Activated naive CD4-positive, alpha-beta T cell treated with anti-CD3 and anti-CD28 coated beads for 36 hours (primary cell): Measurements from ENCODE around the gene CAMK1. TPM values are rescaled to one million over a fixed set of nuclear protein-coding genes. Genes with fewer than 3 reads are reported as not detected.
A peak's percentile ranks its signal among the peaks of the same experiment; 100 is the strongest.

Source experiments
- CTCF ChIA-PET: fragments of 350-600 bp; sonication (Branson Sonifier 250); formaldehyde crosslinking; loops from one replicate; lab custom pipeline; 2021; ENCODE audit warnings: antibody characterized with exemption; lab: Charles Lee
- DNase-seq: peaks from one replicate; pipeline ENCODE4 v3.0.0-alpha.2; 2020
- H3K27ac Mint-ChIP-seq: one replicate; pipeline ENCODE4 v1.8.0; 2021; ENCODE audit warnings: mild to moderate bottlenecking, mixed read lengths
- H3K27me3 Mint-ChIP-seq: one replicate; pipeline ENCODE4 v1.8.0; 2021; ENCODE audit warnings: low read depth, mixed read lengths
- H3K36me3 Mint-ChIP-seq: one replicate; pipeline ENCODE4 v1.8.0; 2021; ENCODE audit warnings: low read depth, mixed read lengths
- H3K4me1 Mint-ChIP-seq: one replicate; pipeline ENCODE4 v1.8.0; 2021; ENCODE audit warnings: low read depth, mixed read lengths
- H3K4me3 Mint-ChIP-seq: one replicate; pipeline ENCODE4 v1.8.0; 2021; ENCODE audit warnings: mild to moderate bottlenecking, moderate library complexity, mixed read lengths
- H3K9me3 Mint-ChIP-seq: one replicate; pipeline ENCODE4 v1.8.0; 2021; ENCODE audit warnings: mixed read lengths
- intact Hi-C: fragments of 100-400 bp; cut with micrococcal nuclease; formaldehyde crosslinking; loops from one replicate; pipeline ENCODE4 v1.15.1; 2023
- total RNA-seq, 2 experiments: library from RNA; stranded (reverse); gene quantifications; one replicate each; pipeline ENCODE4 v1.2.3, GENCODE V29; 2021

Gene CAMK1
- total RNA-seq, 2 experiments from 2014 or later = 18.9 to 19.5 TPM

GRCh38 chr3:9768141-9768775, 1.5 kb downstream of the CAMK1 start:
- intact Hi-C loops = no loop called here
- DNase-seq = no peak
- H3K4me1 Mint-ChIP-seq = peaks cover 15% of the 10 kb centered on the region
- H3K4me3 Mint-ChIP-seq = no peak overlapping the region
- H3K27ac Mint-ChIP-seq = no peak overlapping the region
- CTCF ChIA-PET = interaction anchor here (0.8 kb wide), 1 partner anchor 39 kb away, joined by 3 read pairs; no protein-coding TSS in a partner anchor
- no peaks in the 10 kb centered on the region for H3K9me3 Mint-ChIP-seq
- H3K36me3 Mint-ChIP-seq = no peaks in the 10 kb centered on the region
- H3K27me3 Mint-ChIP-seq = no peaks in the 10 kb centered on the region

GRCh38 chr3:9767418-9767817, 2.3 kb downstream of the CAMK1 start:
- peaks cover 15% of the 10 kb centered on the region for H3K4me1 Mint-ChIP-seq
- CTCF ChIA-PET = interaction anchor here (0.8 kb wide), 1 partner anchor 40 kb away, joined by 3 read pairs; no protein-coding TSS in a partner anchor
- no peak overlapping the region for H3K27ac Mint-ChIP-seq
- H3K9me3 Mint-ChIP-seq = no peaks in the 10 kb centered on the region
- H3K4me3 Mint-ChIP-seq = no peak overlapping the region
- DNase-seq = no peak
- H3K36me3 Mint-ChIP-seq = no peaks in the 10 kb centered on the region
- H3K27me3 Mint-ChIP-seq = no peaks in the 10 kb centered on the region
- intact Hi-C loops = no loop called here

GRCh38 chr3:9765865-9766264, 3.9 kb downstream of the CAMK1 start:
- H3K9me3 Mint-ChIP-seq = no peaks in the 10 kb centered on the region
- H3K36me3 Mint-ChIP-seq = peaks cover 5% of the 10 kb centered on the region
- CTCF ChIA-PET = no interaction called here
- intact Hi-C loops = no loop called here
- no peak overlapping the region for H3K27ac Mint-ChIP-seq
- H3K27me3 Mint-ChIP-seq = no peaks in the 10 kb centered on the region
- DNase-seq = no peak
- H3K4me1 Mint-ChIP-seq = peaks cover 14% of the 10 kb centered on the region
- no peak overlapping the region for H3K4me3 Mint-ChIP-seq

DNA sequence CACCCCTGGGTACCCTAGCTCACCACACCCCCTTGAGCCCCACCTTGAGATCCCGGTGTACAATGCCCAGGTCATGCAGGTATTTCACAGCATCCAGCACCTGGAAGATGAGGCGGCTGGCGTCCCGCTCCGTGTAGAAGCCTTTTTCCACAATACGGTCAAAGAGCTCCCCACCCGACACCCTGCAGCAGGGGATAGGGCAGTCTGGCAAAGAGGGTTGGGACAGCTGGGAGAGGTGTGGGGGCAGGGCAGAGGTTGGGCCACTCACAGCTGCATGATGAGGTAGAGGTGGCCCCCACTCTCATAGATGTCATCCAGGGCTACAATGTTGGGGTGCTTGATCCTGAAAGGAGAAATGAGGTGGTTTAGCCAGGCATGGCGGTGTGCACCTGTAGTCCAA, 6.9 kb downstream of the CAMK1 start:
- intact Hi-C loops = no loop called here
- H3K4me3 Mint-ChIP-seq = no peak overlapping the region
- DNase-seq = no peak
- no peaks in the 10 kb centered on the region for H3K4me1 Mint-ChIP-seq
- H3K27me3 Mint-ChIP-seq = no peaks in the 10 kb centered on the region
- H3K27ac Mint-ChIP-seq = no peak overlapping the region
- CTCF ChIA-PET = interaction anchor here (1.0 kb wide), 1 partner anchor 15 kb away, joined by 3 read pairs; no protein-coding TSS in a partner anchor
- no peaks in the 10 kb centered on the region for H3K9me3 Mint-ChIP-seq
- peaks cover 23% of the 10 kb centered on the region for H3K36me3 Mint-ChIP-seq

- DNase-seq = no peak
- Mint-ChIP-seq H3K36me3 (peaks cover 27% of the 10 kb centered on the region), H3K9me3 (no peaks in the 10 kb centered on the region), H3K4me3 (no peak overlapping the region), H3K4me1 (no peaks in the 10 kb centered on the region), H3K27me3 (no peaks in the 10 kb centered on the region), H3K27ac (no peak overlapping the region)
- CTCF ChIA-PET = no interaction called here
- intact Hi-C loops = no loop called here
These were observed 7.8 kb downstream of the CAMK1 start for GRCh38 chr3:9761919-9762318.

GRCh38 chr3:9760779-9761505, 8.8 kb downstream of the CAMK1 start:
- CTCF ChIA-PET = no interaction called here
- Mint-ChIP-seq H3K36me3 (peaks cover 34% of the 10 kb centered on the region), H3K27ac (no peak overlapping the region)

DNA sequence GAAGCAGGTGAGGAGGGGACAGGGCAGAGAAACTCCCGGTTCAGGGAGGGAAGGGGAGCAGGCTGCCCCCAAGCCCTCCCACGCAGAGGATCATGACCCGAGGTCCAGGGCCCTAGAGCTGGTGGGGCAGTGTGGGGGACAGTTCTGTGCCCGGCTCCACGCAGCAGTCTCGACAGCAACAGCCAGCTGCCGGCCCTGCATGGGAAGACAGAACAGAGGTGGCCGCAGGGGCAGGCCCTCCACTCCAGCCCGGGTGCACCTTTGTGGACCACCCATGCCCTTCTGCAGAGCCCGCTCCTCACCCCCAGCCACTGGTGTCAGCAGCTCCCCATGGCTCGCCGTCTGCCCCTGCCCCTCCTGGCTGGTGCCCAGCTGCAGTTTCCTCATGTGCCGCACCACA, 12.3 kb downstream of the CAMK1 start:
- CTCF ChIA-PET = no interaction called here
- Mint-ChIP-seq H3K36me3 (peaks cover 51% of the 10 kb centered on the region), H3K4me1 (peaks cover 13% of the 10 kb centered on the region), H3K27me3 (no peaks in the 10 kb centered on the region), H3K27ac (no peak overlapping the region), H3K9me3 (no peaks in the 10 kb centered on the region), H3K4me3 (no peak overlapping the region)
- intact Hi-C loops = no loop called here
- DNase-seq = no peak

More at GRCh38 chr3:9760779-9761505, 8.8 kb downstream of the CAMK1 start:
- Mint-ChIP-seq H3K4me1 (no peaks in the 10 kb centered on the region), H3K27me3 (no peaks in the 10 kb centered on the region), H3K9me3 (no peaks in the 10 kb centered on the region), H3K4me3 (no peak overlapping the region)
- DNase-seq = no peak
- intact Hi-C loops = no loop called here

- H3K4me3 Mint-ChIP-seq = no peak overlapping the region
- intact Hi-C loops = no loop called here
- CTCF ChIA-PET = interaction anchor here (0.6 kb wide), 1 partner anchor 568 kb away, joined by 3 read pairs; no protein-coding TSS in a partner anchor
These were observed 15.1 kb downstream of the CAMK1 start for GRCh38 chr3:9754678-9755077.

DNA sequence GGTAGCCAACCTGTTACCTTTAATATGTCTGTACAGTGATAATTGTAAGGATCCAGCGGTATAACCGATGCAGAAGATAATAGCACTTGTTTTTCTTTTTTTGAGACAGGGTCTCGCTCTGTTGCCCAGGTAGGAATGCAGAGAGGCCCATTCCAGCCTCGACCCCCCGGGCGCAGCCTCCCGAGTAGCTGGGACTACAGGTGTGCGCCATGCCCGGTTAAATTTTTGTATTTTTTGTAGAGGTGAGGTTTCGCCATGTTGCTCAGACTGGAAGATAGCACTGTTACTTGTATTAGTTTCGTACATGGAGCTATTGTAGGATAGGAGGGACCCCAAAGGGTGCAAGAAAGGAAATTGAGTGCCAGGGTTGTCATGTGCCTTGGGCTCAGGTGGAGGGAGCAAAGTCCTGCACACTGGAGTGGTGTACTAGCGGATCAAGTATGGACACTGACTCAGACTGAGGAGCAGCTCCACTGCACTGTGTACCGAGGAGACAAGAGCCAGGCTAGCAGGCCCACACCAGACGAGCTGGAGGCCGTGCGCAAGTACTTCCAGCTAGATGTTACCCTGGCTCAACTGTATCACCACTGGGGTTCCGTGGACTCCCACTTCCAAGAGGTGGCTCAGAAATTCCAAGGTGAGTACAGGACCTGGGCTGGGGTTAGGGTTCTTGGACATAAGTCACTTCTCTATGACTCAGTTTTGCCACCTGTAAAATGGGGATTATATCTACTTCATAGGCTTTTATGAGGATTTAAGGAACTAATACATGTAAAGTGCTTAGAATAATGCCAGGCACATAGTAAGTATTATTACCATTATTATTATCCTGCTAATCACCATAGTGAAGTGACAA, 19.0 kb downstream of the CAMK1 start:
- Mint-ChIP-seq H3K36me3 (peaks cover 60% of the 10 kb centered on the region), H3K27ac (peak overlapping the region; percentile 94), H3K4me3 (peak overlapping the region; percentile 97), H3K27me3 (no peaks in the 10 kb centered on the region), H3K4me1 (peaks cover 51% of the 10 kb centered on the region), H3K9me3 (no peaks in the 10 kb centered on the region)
- intact Hi-C loops = loop anchor here (1.0 kb wide), 5 partner anchors 19 to 571 kb away; partner anchors contain the start of genes BRPF1, CRELD1 and SEC13
- no peak for DNase-seq
- CTCF ChIA-PET = interaction anchor here (1.1 to 2.4 kb wide), 4 partner anchors 23 to 313 kb away, joined by 3 to 7 read pairs (median 5); no protein-coding TSS in a partner anchor

More at GRCh38 chr3:9754678-9755077, 15.1 kb downstream of the CAMK1 start:
- H3K9me3 Mint-ChIP-seq = no peaks in the 10 kb centered on the region
- H3K36me3 Mint-ChIP-seq = peaks cover 51% of the 10 kb centered on the region
- peak; percentile 30 for DNase-seq
- H3K4me1 Mint-ChIP-seq = peaks cover 33% of the 10 kb centered on the region
- peak overlapping the region; percentile 50 for H3K27ac Mint-ChIP-seq
- H3K27me3 Mint-ChIP-seq = no peaks in the 10 kb centered on the region

- H3K4me1 Mint-ChIP-seq = peaks cover 50% of the 10 kb centered on the region
- H3K36me3 Mint-ChIP-seq = peaks cover 58% of the 10 kb centered on the region
These were observed 19.8 kb downstream of the CAMK1 start, which contains the start of gene OGG1 for GRCh38 chr3:9749645-9750555. TSS of gene OGG1 (plus strand) at chr3:9749952. CDS start at chr3:9750287, 335 bp downstream.

DNA sequence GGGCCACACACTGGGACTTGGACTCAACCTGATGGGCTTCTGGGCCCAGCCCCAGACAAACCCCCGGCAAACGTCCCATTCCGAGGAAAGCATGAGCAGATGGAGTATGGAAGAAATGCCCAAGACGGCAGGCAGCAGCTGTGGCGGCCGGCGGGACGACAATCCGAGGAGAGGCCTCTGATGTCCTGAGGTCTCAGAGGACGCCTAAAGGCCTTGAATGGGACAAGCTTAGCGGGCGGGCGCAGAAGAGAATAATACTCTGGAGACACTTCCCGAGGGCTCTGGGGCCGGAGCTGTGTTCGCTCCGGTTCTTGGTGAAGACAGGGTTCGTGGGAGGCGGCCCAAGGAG, 20.5 kb downstream of the CAMK1 start:
- Mint-ChIP-seq H3K27ac (peak overlapping the region; percentile 94), H3K27me3 (no peaks in the 10 kb centered on the region), H3K4me1 (peaks cover 44% of the 10 kb centered on the region), H3K9me3 (no peaks in the 10 kb centered on the region), H3K4me3 (peak overlapping the region; percentile 97), H3K36me3 (peaks cover 58% of the 10 kb centered on the region)
- CTCF ChIA-PET = interaction anchor here (0.9 to 2.4 kb wide), 4 partner anchors 16 to 28 kb away, joined by 3 to 7 read pairs (median 4); partner anchors contain the start of gene BRPF1
- intact Hi-C loops = loop anchor here (1.0 kb wide), 4 partner anchors 22 to 352 kb away; partner anchors contain the start of genes MTMR14, SETD5 and TADA3
- DNase-seq = no peak

More at GRCh38 chr3:9749645-9750555, 19.8 kb downstream of the CAMK1 start, which contains the start of gene OGG1:
- Mint-ChIP-seq H3K27me3 (no peaks in the 10 kb centered on the region), H3K4me3 (peak within 1 kb of the TSS; percentile 97), H3K9me3 (no peaks in the 10 kb centered on the region), H3K27ac (peak within 1 kb of the TSS; percentile 94)
- peak; percentile 98 for DNase-seq
- CTCF ChIA-PET = interaction anchor here (0.9 to 2.4 kb wide), 5 partner anchors 17 to 28 kb away, joined by 3 to 7 read pairs (median 4); partner anchors contain the start of gene BRPF1
- intact Hi-C loops = loop anchor here (1.0 kb wide), 9 partner anchors 19 to 571 kb away; partner anchors contain the start of genes BRPF1, CRELD1, MTMR14 and SEC13
